GM10847 (cell line): ENCODE data around the gene BECN2.

ENCODE experiments used
- POLR2A ChIP-seq: IDR thresholded peaks from 2 replicates; pipeline ENCODE4 v1.6.1; 2011; ENCODE audit not compliant: insufficient read length; ENCODE audit errors: extremely low read depth

BECN2 gene

DNA sequence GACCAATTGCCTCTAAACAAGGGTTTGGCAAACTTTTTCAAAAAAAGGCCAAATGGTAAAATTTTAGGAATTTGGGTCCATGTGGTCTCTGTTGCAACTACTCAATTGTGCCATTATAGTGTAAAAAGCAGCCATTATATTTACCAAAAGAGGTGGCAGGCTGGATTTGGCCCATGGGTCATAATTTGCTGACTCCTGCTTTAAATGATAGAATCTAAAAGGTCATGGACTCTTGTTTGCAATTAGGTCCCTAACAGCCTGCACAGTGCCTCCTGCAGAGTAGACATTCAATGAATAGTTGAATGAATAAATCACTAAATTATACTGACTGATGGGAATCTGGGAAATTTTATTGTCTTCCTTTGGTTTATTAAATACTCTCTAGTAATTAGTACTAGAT, 6.2 kb downstream of the BECN2 start:
- no peak for TF ChIP-seq POLR2A

DNA sequence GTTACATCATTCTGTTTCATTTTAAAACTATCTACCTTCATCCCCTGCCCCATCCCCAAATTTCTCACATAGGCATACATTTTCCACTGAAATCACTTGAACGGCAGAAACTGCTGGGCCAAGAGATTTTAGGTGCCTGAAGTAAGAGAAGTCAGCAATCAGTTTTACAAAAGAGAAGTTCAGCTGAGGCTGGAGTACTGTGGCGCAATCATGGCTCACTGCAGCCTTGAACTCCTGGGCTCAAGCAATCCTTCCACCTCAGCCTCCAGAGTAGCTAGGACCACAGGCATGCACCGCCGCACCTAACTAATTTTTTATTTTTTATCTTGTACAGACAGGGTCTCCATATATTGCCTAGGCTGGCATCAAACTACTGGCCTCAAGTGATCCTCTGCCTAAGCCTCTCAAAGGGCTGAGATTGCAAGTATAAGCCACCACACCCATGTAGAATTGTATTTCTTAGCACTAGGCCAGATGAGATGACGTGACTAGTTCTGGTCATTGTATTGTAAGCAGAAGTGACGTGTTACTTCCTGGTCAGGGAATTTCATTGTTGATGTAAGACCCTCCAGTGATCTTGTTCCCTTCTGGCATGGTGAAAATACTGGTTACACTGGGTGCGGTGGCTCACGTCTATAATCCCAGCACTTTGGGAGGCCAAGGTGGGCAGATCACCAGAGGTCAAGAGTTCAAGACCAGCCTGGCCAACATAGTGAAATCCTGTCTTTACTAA, 7.1 kb downstream of the BECN2 start:
- no peak for TF ChIP-seq POLR2A

DNA sequence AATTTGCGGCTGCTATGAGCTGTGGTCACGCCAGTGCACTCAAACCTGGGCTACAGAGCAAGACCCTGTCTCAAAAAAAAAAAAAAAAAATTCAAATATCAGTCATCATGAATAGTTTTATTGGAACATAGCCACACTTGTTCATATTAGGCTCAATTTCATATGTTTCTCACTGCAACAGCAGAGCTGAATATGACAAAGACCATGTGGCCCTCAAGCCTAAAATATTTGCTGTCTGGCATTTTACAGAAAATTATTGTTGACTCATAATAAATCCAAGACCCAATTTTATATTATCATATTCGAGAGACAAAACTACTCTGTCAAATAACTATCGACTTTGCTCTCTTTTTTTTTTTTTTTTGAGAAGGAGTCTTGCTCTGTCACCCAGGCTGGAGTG, 11.0 kb downstream of the BECN2 start:
- no peak for TF ChIP-seq POLR2A

DNA sequence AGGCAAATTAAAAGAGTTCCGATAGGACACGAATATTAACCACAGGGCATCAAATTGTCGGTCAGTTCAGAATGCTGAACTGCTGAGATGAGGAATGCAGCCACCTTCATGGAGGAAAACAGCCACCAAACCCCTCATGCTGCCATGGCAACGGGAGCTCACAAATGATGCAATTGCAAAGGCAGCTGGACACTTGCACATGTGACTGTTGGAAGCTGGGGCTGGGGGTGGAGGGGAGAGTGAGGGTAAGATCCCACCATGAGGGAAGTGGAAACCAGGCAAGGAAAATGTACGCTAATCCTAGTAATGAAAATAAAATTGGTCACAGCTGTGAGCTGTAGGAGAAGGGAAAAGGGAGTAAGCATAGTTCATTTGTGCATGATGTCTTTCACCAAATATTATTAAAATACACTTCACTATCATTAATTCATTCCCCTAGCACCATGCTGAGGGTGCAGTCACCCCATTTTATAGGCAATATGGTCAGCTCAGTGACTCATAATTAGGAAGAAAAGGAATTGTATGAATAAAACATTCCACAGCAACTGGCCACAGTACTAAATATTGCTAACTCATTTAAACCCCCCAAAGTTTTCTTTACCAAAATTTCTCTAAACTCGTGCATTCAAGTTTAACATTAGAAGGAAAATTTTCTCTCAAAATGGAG, 15.3 kb downstream of the BECN2 start:
- no peak for TF ChIP-seq POLR2A

DNA sequence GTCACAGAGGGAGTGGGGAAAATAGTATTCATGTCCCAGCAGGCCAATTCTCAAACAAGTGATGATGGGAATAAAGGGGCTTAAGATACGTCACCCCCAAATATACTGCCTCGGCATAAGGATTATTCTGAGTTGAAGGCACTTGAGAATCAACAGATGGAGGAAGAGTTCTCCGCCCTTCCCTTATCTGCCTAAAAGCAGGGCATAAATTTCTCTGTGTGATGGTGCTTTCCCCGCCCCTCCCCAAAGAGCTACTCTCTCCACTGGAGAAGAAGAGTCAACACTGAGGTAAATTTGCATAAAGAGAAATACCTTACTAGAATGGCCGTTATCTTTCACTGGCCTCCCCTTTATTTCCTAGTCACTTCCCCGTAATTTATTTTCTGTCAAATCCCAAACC, 18.7 kb downstream of the BECN2 start:
- no peak for TF ChIP-seq POLR2A

DNA sequence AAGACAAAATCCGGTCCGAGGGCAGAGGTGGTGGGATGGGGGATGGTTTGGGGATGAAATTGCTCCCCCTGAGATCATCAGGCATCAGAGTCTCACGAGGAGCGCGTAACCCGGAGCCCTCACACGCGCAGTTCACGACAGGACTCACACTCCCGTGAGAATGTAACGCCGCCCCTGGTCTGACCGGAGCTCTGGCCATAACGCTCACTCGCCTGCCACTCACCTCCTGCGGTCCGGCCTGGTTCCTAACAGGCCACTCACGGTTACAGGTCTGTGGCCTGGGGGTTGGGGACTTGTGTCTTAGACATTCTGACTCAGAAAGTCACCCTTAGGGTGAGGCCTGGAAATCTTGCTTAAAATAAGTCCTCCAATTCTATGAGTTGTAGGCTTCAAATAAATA, 21.5 kb downstream of the BECN2 start:
- TF ChIP-seq POLR2A: no peak

DNA sequence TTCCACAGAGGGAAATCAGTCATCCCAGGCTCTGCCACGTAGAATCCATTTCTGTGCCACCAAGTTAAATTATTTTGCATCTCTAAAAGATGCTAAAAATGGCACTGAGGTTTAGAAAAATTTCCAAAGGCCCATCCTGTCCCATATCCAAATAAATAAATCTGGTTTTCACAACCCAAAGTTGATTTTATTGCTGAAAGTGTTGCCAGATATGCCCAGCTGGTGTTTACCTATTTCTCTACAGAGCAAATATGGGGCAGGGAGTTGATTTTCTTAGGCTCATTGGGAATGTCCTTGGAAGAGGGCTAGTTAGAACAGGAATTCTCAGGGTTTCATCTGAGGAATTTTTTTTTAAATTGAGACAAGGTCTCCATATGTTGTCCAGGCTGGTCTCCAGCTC, 22.4 kb downstream of the BECN2 start:
- TF ChIP-seq POLR2A: no peak

DNA sequence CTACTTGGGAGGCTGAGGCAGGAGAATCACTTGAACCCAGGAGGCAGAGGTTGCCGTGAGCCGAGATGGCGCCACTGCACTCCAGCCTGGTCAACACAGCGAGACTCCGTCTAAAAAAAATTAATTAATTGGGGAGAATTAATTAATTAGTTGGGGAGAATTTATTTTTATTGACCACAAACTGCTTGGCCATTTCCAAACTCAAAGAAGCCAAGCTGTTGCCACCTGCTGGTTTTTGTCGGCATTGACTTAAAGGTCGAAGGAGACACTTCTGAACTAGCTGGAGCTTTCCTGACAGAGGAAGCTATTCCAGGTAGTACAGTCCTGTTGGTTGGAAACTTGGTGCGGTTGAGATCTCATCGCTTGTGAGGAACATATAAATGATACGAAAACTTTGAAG, 28.2 kb downstream of the BECN2 start:
- no peak for TF ChIP-seq POLR2A

DNA sequence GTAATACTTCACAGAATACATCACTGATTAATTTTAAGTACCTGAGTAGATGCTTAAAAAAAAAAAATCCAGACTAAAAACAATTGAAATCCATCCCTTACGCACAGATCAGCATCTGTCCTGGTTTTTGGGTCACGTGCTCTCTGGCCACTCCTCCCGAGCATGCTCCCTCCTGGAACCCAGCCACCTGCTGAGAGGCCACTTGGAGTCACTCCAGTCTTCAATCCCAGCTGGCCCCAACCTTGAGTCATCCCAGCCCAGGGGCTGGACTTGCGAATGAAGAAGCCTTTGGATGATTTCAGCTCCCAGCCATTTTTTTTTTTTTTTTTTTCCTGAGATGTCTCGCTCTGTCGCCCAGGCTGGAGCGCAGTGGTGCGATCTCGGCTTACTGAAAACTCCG, 32.5 kb downstream of the BECN2 start:
- TF ChIP-seq POLR2A: no peak

DNA sequence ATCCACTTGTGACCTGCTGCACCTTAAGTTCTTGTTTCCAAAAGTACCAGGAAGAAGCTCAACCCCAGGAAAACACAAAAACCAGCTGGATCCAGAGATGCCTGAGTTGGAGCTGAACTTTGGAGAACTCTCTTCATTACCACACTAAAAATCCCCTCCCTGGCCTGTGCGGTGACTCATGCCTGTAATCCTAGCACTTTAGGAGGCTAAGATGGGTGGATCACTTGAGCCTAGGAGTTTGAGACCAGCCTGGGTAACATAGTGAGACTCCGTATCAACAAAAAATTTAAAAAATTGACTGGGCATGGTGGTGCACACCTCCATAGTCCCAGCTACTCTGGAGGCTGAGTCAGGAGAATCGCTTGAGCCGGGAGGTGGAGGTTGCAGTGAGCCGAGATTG, 35.2 kb downstream of the BECN2 start:
- TF ChIP-seq POLR2A: no peak

DNA sequence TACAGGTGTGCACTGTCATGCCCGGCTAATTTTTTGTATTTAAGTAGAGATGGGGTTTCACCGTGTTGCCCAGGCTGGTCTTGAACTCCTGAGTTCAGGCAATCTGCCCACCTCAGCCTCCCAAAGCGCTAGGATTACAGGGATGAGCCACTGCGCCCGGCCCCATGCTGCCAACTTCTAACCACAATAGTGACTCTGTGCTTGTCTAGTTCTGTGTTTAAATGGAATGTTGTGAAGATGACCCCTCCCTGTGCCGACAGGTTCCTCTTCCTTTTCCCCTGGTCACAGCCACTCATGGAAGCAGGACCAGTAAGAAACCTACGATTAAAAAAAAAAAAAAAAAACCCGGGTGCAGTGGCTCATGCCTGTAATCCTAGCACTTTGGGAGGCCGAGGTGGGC, 36.6 kb downstream of the BECN2 start:
- no peak for TF ChIP-seq POLR2A

DNA sequence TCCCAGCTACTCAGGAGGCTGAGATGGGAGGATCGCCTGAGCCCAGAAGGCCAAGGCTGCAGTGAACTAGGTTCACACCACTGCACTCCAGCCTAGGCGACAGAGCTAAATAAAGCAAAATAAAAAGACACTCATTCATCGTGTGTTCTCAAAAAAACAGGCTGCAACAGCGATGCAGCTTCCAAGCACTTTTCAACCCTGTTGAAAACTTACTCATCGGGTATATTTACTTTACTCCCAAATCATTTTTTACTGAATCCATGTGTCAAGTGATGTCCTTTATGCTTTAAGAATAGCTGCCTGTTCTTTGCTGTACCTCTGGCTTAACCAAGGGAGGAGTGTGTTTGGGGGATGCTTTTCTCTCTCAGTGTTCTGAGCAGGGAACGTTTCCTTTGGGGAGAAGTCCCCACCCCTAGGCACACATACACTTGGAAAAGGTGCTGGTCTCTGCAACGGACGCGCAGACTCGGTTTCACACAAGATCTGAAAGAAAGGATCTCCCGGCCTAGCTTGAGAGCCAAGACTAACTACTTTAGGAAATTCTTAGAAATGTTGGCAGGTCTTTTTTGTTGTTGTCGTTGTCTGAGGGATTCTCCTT, 39.9 kb downstream of the BECN2 start:
- TF ChIP-seq POLR2A: no peak

DNA sequence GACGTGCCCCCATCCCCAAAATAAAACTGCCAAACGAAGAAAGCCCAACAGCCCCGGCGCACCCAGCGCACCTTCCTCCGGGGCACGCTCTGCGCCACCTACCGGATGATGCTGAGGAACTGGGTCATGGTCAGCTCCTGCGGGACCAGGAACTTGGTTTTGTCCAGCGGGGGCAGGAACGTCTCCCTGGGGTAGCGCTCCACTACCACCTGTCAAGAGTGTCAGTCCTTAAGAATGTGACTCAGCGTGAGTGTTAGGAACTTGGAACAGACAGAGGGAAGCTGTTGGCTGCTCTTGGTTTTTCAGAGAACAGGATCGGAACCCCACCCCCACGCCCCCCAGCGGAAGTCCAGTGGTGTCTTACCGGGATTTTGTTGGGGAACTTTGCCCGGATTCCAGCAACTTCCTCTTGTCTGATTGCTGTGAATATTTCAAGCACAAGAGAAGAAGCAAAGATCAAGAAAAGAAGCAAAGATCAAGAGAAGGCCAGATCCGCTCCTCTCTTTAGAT, 40.9 kb downstream of the BECN2 start:
- no peak for TF ChIP-seq POLR2A

DNA sequence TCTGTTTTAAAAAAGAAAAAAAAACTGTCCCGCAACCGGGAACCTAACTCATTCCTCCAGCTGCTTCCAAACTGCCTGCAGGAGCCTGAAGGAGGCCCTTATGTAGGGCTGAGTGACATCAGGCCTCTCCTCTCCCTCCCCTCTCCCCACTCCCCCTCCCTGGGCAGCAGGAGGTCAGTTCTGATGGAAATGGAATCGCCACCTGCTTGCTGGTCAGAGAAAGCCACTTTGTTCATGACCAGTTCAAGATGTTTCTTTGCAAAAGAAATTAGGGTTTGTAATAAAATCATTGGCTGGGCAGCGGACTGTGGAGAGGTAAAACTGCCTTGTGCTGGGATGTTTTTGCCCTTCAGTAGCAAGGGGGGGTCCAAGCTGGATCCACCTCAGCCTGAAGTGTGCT, 41.5 kb downstream of the BECN2 start, which contains the start of gene MAP1LC3C:
TSS of gene MAP1LC3C (minus strand) at position 73 of the 400 bp plus-strand sequence. CDS start 90 bp downstream, outside the sequence.
- no peak for TF ChIP-seq POLR2A

DNA sequence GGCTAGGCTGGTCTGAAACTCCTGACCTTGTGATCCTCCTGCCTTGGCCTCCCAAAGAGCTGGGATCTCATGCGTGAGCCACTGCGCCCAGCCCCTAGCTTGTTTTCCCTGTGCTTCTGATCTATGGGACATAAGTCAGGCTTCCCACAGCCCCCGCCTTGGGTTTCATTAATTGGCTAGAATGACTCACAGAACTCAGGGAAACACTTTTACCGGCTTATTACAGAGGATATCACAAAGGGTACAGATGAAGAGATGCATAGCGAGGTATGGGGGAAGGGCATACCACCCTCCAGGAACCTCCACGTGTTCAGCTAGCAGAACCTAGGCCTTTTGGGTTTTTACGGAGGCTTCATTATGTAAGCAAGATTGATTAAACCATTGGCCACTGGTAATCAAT, 42.9 kb downstream of the BECN2 start:
- TF ChIP-seq POLR2A: no peak

DNA sequence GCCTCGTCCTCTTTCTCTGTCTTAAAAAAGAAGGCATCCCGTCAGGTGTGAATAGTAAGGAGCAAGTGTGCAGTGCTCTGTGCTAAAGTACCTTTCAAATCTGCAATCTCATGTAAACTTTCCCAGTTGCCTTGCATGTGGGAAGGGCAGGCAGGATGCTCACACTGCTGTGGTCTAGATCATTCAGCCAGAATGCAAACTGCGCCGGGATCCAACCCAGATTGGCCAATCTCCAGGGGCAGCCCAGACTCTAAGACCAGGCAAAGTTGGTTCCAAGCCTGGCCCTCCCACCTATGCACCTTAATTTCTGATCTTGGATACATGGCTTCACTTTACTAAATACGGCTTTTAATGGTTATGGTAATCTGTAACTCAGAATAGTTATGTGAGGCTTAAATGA, 44.5 kb downstream of the BECN2 start:
- no peak for TF ChIP-seq POLR2A

DNA sequence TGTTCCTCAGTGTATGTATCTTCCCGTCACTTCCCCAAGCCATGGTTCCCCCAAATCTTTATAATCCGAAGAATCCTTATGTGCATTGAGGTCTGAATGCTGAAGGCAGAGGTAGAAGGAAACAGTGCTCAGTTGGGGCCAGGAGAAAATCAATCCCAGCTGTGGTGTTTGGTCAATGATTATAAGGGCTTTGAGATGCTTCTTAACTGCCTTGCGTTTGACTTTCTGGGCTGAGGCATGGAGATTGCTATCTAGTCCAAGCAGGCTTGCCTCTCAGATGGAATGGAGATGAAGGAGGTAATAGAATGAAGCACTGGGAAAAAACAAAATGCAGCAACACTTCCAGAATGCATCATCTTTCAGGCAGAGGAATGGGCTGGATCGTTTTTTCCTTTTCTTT, 44.9 kb downstream of the BECN2 start:
- TF ChIP-seq POLR2A: no peak
